ENCODE measurements around the gene CCL28.
A peak's percentile ranks its signal among the peaks of the same experiment; 100 is the strongest.
"Not testable (repeated sequence)": the region's sequence is repeated elsewhere in the genome, so short reads cannot be mapped to it uniquely, and the experiment has no call there.

The CCL28 gene

GRCh38 chr5:43410414-43410813 is 1.8 kb downstream of the CCL28 start:
- Histone ChIP-seq H2AFZ (ENCODE audit: low read length, unreplicated experiment) (no peak overlapping the region), H3K36me3 (ENCODE audit: insufficient read depth, low read length) (no peaks in the 10 kb centered on the region), H3K79me2 (ENCODE audit: control insufficient read depth, insufficient read depth, low read length, unreplicated experiment) (no peaks in the 10 kb centered on the region), H3K4me3 (ENCODE audit: low read depth, low read length) (no peak overlapping the region), H3K4me1 (ENCODE audit: control insufficient read depth, insufficient read depth, low read length, unreplicated experiment) (no peaks in the 10 kb centered on the region), H3K27ac (ENCODE audit: low read depth, low read length) (no peak overlapping the region), H3K27me3 (ENCODE audit: insufficient read depth, low read length) (no peaks in the 10 kb centered on the region)

- Histone ChIP-seq H3K36me3 (ENCODE audit: insufficient read depth, low read length) (no peaks in the 10 kb centered on the region), H3K4me3 (ENCODE audit: low read depth, low read length) (no peak overlapping the region), H3K27me3 (ENCODE audit: insufficient read depth, low read length) (no peaks in the 10 kb centered on the region), H2AFZ (ENCODE audit: low read length, unreplicated experiment) (no peak overlapping the region), H3K27ac (ENCODE audit: low read depth, low read length) (no peak overlapping the region), H3K79me2 (ENCODE audit: control insufficient read depth, insufficient read depth, low read length, unreplicated experiment) (no peaks in the 10 kb centered on the region), H3K4me1 (ENCODE audit: control insufficient read depth, insufficient read depth, low read length, unreplicated experiment) (no peaks in the 10 kb centered on the region)
These were observed 2.4 kb downstream of the CCL28 start for GRCh38 chr5:43409809-43410271.

- H3K27me3 ChIP-seq (ENCODE audit: insufficient read depth, low read length); H3K4me3 ChIP-seq (ENCODE audit: low read depth, low read length); H3K27ac ChIP-seq (ENCODE audit: low read depth, low read length); H3K4me1 ChIP-seq (ENCODE audit: control insufficient read depth, insufficient read depth, low read length, unreplicated experiment); H3K36me3 ChIP-seq (ENCODE audit: insufficient read depth, low read length); H2AFZ ChIP-seq (ENCODE audit: low read length, unreplicated experiment); H3K79me2 ChIP-seq (ENCODE audit: control insufficient read depth, insufficient read depth, low read length, unreplicated experiment): not testable (repeated sequence)
These were observed 9.6 kb downstream of the CCL28 start for GRCh38 chr5:43402524-43403066.

GRCh38 chr5:43401827-43402226 is 10.4 kb downstream of the CCL28 start:
- no peak overlapping the region for H2AFZ ChIP-seq (ENCODE audit: low read length, unreplicated experiment)
- H3K27ac ChIP-seq (ENCODE audit: low read depth, low read length): no peak overlapping the region
- no peak overlapping the region for H3K4me3 ChIP-seq (ENCODE audit: low read depth, low read length)
- H3K79me2 ChIP-seq (ENCODE audit: control insufficient read depth, insufficient read depth, low read length, unreplicated experiment): no peaks in the 10 kb centered on the region
- H3K27me3 ChIP-seq (ENCODE audit: insufficient read depth, low read length): no peaks in the 10 kb centered on the region
- H3K36me3 ChIP-seq (ENCODE audit: insufficient read depth, low read length): no peaks in the 10 kb centered on the region
- H3K4me1 ChIP-seq (ENCODE audit: control insufficient read depth, insufficient read depth, low read length, unreplicated experiment): no peaks in the 10 kb centered on the region

GRCh38 chr5:43400082-43400481 is 12.1 kb downstream of the CCL28 start:
- Histone ChIP-seq H2AFZ (ENCODE audit: low read length, unreplicated experiment) (no peak overlapping the region), H3K79me2 (ENCODE audit: control insufficient read depth, insufficient read depth, low read length, unreplicated experiment) (peaks cover 4% of the 10 kb centered on the region), H3K4me3 (ENCODE audit: low read depth, low read length) (no peak overlapping the region), H3K27ac (ENCODE audit: low read depth, low read length) (no peak overlapping the region), H3K27me3 (ENCODE audit: insufficient read depth, low read length) (no peaks in the 10 kb centered on the region), H3K36me3 (ENCODE audit: insufficient read depth, low read length) (no peaks in the 10 kb centered on the region), H3K4me1 (ENCODE audit: control insufficient read depth, insufficient read depth, low read length, unreplicated experiment) (peaks cover 4% of the 10 kb centered on the region)

- H3K4me3 ChIP-seq (ENCODE audit: low read depth, low read length): peak overlapping the region; percentile 84
- H3K27me3 ChIP-seq (ENCODE audit: insufficient read depth, low read length): no peaks in the 10 kb centered on the region
- H3K79me2 ChIP-seq (ENCODE audit: control insufficient read depth, insufficient read depth, low read length, unreplicated experiment): peaks cover 4% of the 10 kb centered on the region
- peaks cover 4% of the 10 kb centered on the region for H3K4me1 ChIP-seq (ENCODE audit: control insufficient read depth, insufficient read depth, low read length, unreplicated experiment)
- H3K36me3 ChIP-seq (ENCODE audit: insufficient read depth, low read length): no peaks in the 10 kb centered on the region
- H3K27ac ChIP-seq (ENCODE audit: low read depth, low read length): peak overlapping the region; percentile 12; the same call in 1 of the 2 replicates
- H2AFZ ChIP-seq (ENCODE audit: low read length, unreplicated experiment): peak overlapping the region; percentile 97
These were observed 15.4 kb downstream of the CCL28 start for GRCh38 chr5:43396762-43397304.

- Histone ChIP-seq H3K27me3 (ENCODE audit: insufficient read depth, low read length) (no peaks in the 10 kb centered on the region), H3K4me3 (ENCODE audit: low read depth, low read length) (no peak overlapping the region), H3K27ac (ENCODE audit: low read depth, low read length) (no peak overlapping the region), H3K79me2 (ENCODE audit: control insufficient read depth, insufficient read depth, low read length, unreplicated experiment) (no peaks in the 10 kb centered on the region), H2AFZ (ENCODE audit: low read length, unreplicated experiment) (no peak overlapping the region), H3K36me3 (ENCODE audit: insufficient read depth, low read length) (0 out of 2 replicates have a peak, but pooled peaks cover 3% of the 10 kb centered on the region), H3K4me1 (ENCODE audit: control insufficient read depth, insufficient read depth, low read length, unreplicated experiment) (no peaks in the 10 kb centered on the region)
These were observed 21.7 kb downstream of the CCL28 start for GRCh38 chr5:43390471-43390870.

- Histone ChIP-seq H3K27me3 (ENCODE audit: insufficient read depth, low read length) (no peaks in the 10 kb centered on the region), H3K4me1 (ENCODE audit: control insufficient read depth, insufficient read depth, low read length, unreplicated experiment) (no peaks in the 10 kb centered on the region), H3K4me3 (ENCODE audit: low read depth, low read length) (no peak overlapping the region), H2AFZ (ENCODE audit: low read length, unreplicated experiment) (no peak overlapping the region), H3K27ac (ENCODE audit: low read depth, low read length) (no peak overlapping the region), H3K79me2 (ENCODE audit: control insufficient read depth, insufficient read depth, low read length, unreplicated experiment) (no peaks in the 10 kb centered on the region), H3K36me3 (ENCODE audit: insufficient read depth, low read length) (0 out of 2 replicates have a peak, but pooled peaks cover 3% of the 10 kb centered on the region)
These were observed 22.4 kb downstream of the CCL28 start for GRCh38 chr5:43389679-43390329.

GRCh38 chr5:43386960-43387362 is 25.2 kb downstream of the CCL28 start:
- Histone ChIP-seq H3K4me3 (ENCODE audit: low read depth, low read length) (no peak overlapping the region), H3K27me3 (ENCODE audit: insufficient read depth, low read length) (no peaks in the 10 kb centered on the region), H2AFZ (ENCODE audit: low read length, unreplicated experiment) (no peak overlapping the region), H3K4me1 (ENCODE audit: control insufficient read depth, insufficient read depth, low read length, unreplicated experiment) (peaks cover 3% of the 10 kb centered on the region), H3K27ac (ENCODE audit: low read depth, low read length) (no peak overlapping the region), H3K79me2 (ENCODE audit: control insufficient read depth, insufficient read depth, low read length, unreplicated experiment) (no peaks in the 10 kb centered on the region), H3K36me3 (ENCODE audit: insufficient read depth, low read length) (0 out of 2 replicates have a peak, but pooled peaks cover 3% of the 10 kb centered on the region)

- H3K4me3 ChIP-seq (ENCODE audit: low read depth, low read length): no peak overlapping the region
- no peak overlapping the region for H3K27ac ChIP-seq (ENCODE audit: low read depth, low read length)
- no peak overlapping the region for H2AFZ ChIP-seq (ENCODE audit: low read length, unreplicated experiment)
- H3K36me3 ChIP-seq (ENCODE audit: insufficient read depth, low read length): peaks cover 10% of the 10 kb centered on the region
- H3K79me2 ChIP-seq (ENCODE audit: control insufficient read depth, insufficient read depth, low read length, unreplicated experiment): no peaks in the 10 kb centered on the region
- no peaks in the 10 kb centered on the region for H3K27me3 ChIP-seq (ENCODE audit: insufficient read depth, low read length)
- H3K4me1 ChIP-seq (ENCODE audit: control insufficient read depth, insufficient read depth, low read length, unreplicated experiment): no peaks in the 10 kb centered on the region
These were observed 35.6 kb downstream of the CCL28 start for GRCh38 chr5:43376496-43377140.

All from ACC112 (cell line).